Right lobe of liver (tissue), 6 donors: ENCODE results near the gene PRDM16. TPM values are rescaled to one million over a fixed set of nuclear protein-coding genes. Genes with fewer than 3 reads are reported as not detected.

Experiments
- ATAC-seq, 4 donors: fragments of 200-7000 bp; cut with Tn5 transposase; one replicate each; pipeline ENCODE4 v1.9.1; 2020; ENCODE audit warnings: mild to moderate bottlenecking in 4 of 4, moderate library complexity in 4 of 4
- DNase-seq, 3 donors: peaks; one replicate each; pipeline ENCODE4 v3.0.0-alpha.2; 2020
- H3K27ac ChIP-seq, 3 donors: fragments of 200-600 bp; one replicate each; pipeline ENCODE4 v1.8.0; 2022
- H3K27me3 ChIP-seq, 2 donors: fragments of 200-600 bp; one replicate each; pipeline ENCODE4 v1.8.0; 2022
- H3K36me3 ChIP-seq, 4 donors: fragments of 200-600 bp; sonication (generic) in 1 of 4; one replicate each; pipeline versions ENCODE4 v1.5.1 to v1.8.0; 2017 to 2022; ENCODE audit warnings: control low read depth in 1 of 4
- H3K4me1 ChIP-seq, 4 donors: fragments of 200-600 bp; sonication (generic) in 1 of 4; one replicate each; pipeline versions ENCODE4 v1.5.1 to v1.8.0; 2017 to 2022; ENCODE audit warnings: control low read depth in 1 of 4
- H3K4me3 ChIP-seq, 3 donors: fragments of 200-600 bp; one replicate each; pipeline ENCODE4 v1.8.0; 2022
- H3K9me3 ChIP-seq, 4 donors: fragments of 200-600 bp; sonication (generic) in 1 of 4; one replicate each; pipeline versions ENCODE4 v1.5.1 to v1.8.0; 2017 to 2022; ENCODE audit warnings: control low read depth in 1 of 4
- CTCF ChIP-seq, 4 donors: fragments of 200-600 bp in 3 of 4; fragments of 450-650 bp in 1 of 4; IDR thresholded peaks; one replicate each; pipeline versions ENCODE4 v1.5.1 to v1.8.0; 2016 to 2022; ENCODE audit warnings: antibody characterized with exemption in 4 of 4, mild to moderate bottlenecking in 2 of 4
- POLR2A ChIP-seq: fragments of 450-650 bp; IDR thresholded peaks from one replicate; pipeline ENCODE4 v1.6.1; 2017; ENCODE audit warnings: antibody characterized with exemption, mild to moderate bottlenecking
- WGBS: methylation state at CpG from one replicate; pipeline ENCODE4 v1.1.6; 2018; ENCODE audit warnings: low coverage, low lambda C conversion rate; ENCODE audit not compliant: insufficient coverage; ENCODE audit errors: missing lambda C conversion rate; 5-methylcytosine and 5-hydroxymethylcytosine counted together
- intact Hi-C, 2 donors: fragments of 100-400 bp; cut with DNase I; formaldehyde crosslinking; loops; one replicate each; pipeline versions ENCODE4 v1.11.2 to v1.14.1; 2022
- total RNA-seq, 6 experiments: library from RNA; depleted of rRNA in 2 of 6; stranded (reverse); fragments of >200 nt in 2 of 6; fragmentation: NEBNext Ultra II Directional in 3 of 6; extraction: Animal tissue kit (Norgen Biotek cat#: 25700) in 3 of 6; gene quantifications; one replicate each; pipeline versions ENCODE4 v1.1.0 to v1.2.4, GENCODE V29; 2016 to 2023
- donor health status: DM: no; HTN: yes; CAD: no.
- donor health status: DM: no; HTN: no; CAD: no.
- donor health status: DM: no; HTN: no; CAD: no.
- donor health status: DM: no; HTN: yes; CAD: no.
- donor health status: DM: no; HTN: yes; CAD: no.

PRDM16 gene
- total RNA-seq, 6 experiments from 2014 or later: 0.06 to 0.75 (median 0.28) TPM

DNA sequence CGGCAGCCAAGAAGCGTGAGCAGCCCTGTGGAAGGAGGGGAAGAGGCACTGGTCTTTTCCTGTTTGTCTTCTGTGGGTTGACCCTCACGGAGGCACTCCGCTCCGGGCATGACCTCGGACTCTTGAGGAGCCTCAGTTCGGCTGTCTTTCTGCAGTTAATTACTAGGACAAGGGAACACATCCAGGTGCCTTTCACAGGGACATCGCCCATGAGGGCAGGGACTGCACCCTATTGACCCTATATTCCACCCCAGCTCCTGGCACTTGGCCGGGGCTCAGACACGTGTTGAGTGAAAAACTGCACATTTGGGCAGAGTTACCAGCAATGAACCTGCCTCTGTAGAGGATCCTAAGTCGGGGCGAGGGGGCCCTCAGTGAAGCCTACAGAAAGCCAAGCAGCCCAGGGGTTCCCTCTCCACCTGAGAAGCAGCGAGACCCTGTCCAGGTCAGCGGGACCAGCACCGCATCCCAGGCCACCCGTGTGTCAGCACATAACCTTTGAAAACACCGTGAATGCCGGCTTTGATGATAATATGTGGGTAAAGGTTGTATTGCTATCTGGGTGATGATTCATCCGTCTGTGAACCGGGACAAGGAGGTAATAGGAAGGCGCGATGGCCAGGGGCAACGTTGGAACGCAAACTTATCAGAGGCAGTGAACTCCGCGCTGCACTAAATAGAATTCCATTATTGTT is 224.0 kb downstream of the PRDM16 start:
- Histone ChIP-seq H3K36me3 (no peaks in the 10 kb centered on the region), H3K4me3 (no peak overlapping the region), H3K27ac (no peak overlapping the region), H3K27me3 (no peaks in the 10 kb centered on the region), H3K9me3 (no peaks in the 10 kb centered on the region), H3K4me1 (no peaks in the 10 kb centered on the region)
- ATAC-seq (peak in 2 of 4 donors; percentile 37 to 85), DNase-seq (no peak)
- WGBS: 26% methylated on average over 12 of the region's 26 CpGs
- intact Hi-C loops: no loop called here
- TF ChIP-seq CTCF (IDR thresholded peaks at IDR 0.05) (no peak), POLR2A (no peak)

- H3K9me3 ChIP-seq: no peaks in the 10 kb centered on the region
- H3K27me3 ChIP-seq: no peaks in the 10 kb centered on the region
- 56% methylated on average over 8 of the region's 23 CpGs for WGBS
- no peaks in the 10 kb centered on the region for H3K36me3 ChIP-seq
- ATAC-seq (no peak), DNase-seq (no peak)
- intact Hi-C loops: no loop called here
- no peak for TF ChIP-seq CTCF (IDR thresholded peaks at IDR 0.05)
- TF ChIP-seq POLR2A: no peak
- H3K4me1 ChIP-seq: no peaks in the 10 kb centered on the region
- no peak overlapping the region for H3K27ac ChIP-seq
- no peak overlapping the region for H3K4me3 ChIP-seq
These were observed 224.6 kb downstream of the PRDM16 start for GRCh38 chr1:3293563-3294080.

- no peak for TF ChIP-seq CTCF (IDR thresholded peaks at IDR 0.05)
- no peak for TF ChIP-seq POLR2A
- Histone ChIP-seq H3K36me3 (no peaks in the 10 kb centered on the region), H3K9me3 (no peaks in the 10 kb centered on the region), H3K27me3 (no peaks in the 10 kb centered on the region), H3K4me3 (no peak overlapping the region), H3K4me1 (no peaks in the 10 kb centered on the region), H3K27ac (no peak overlapping the region)
- WGBS: 80% methylated on average over 6 of the region's 13 CpGs
- DNase-seq (no peak), ATAC-seq (no peak)
- intact Hi-C loops: no loop called here
These were observed 225.4 kb downstream of the PRDM16 start for GRCh38 chr1:3294450-3294849.

- H3K4me1 ChIP-seq: no peaks in the 10 kb centered on the region
- no peak overlapping the region for H3K27ac ChIP-seq
- intact Hi-C loops: no loop called here
These were observed 226.8 kb downstream of the PRDM16 start for GRCh38 chr1:3295846-3296245.

More at GRCh38 chr1:3295846-3296245, 226.8 kb downstream of the PRDM16 start:
- DNase-seq: no peak
- Histone ChIP-seq H3K27me3 (no peaks in the 10 kb centered on the region), H3K36me3 (no peaks in the 10 kb centered on the region), H3K9me3 (no peaks in the 10 kb centered on the region), H3K4me3 (no peak overlapping the region)
- TF ChIP-seq CTCF (IDR thresholded peaks at IDR 0.05): no peak
- no peak for TF ChIP-seq POLR2A
- no peak for ATAC-seq
- 17% methylated on average over 1 of the region's 12 CpGs for WGBS
